ENCODE measurements around the gene KCNH2.
"Not testable (repeated sequence)": the region's sequence is repeated elsewhere in the genome, so short reads cannot be mapped to it uniquely, and the experiment has no call there.

The KCNH2 gene

GRCh38 chr7:150978126-150978789 lies at the start of gene KCNH2:
Gene KCNH2, minus strand, starts transcription at chr7:150978321. Its CDS starts 408 bp downstream, at chr7:150977913.
- DNase-seq = peak; percentile 51

GRCh38 chr7:151027728-151028130 lies 49.6 kb upstream of the KCNH2 start:
- not testable (repeated sequence) for DNase-seq

GRCh38 chr7:151026771-151027727 lies 48.9 kb upstream of the KCNH2 start:
- DNase-seq = not testable (repeated sequence)

- DNase-seq = no peak
These were observed 48.0 kb upstream of the KCNH2 start for GRCh38 chr7:151025924-151026671.

GRCh38 chr7:151024435-151025056 lies 46.4 kb upstream of the KCNH2 start, which contains the start of gene ATG9B:
Gene ATG9B, minus strand, starts transcription at chr7:151024494. Its CDS starts 71 bp downstream, at chr7:151024423.
- no peak for DNase-seq

- no peak for DNase-seq
These were observed 45.1 kb upstream of the KCNH2 start for GRCh38 chr7:151023232-151023631.

- DNase-seq = no peak
These were observed 42.1 kb upstream of the KCNH2 start for GRCh38 chr7:151020231-151020630.

- DNase-seq = no peak
These were observed 41.0 kb upstream of the KCNH2 start for GRCh38 chr7:151019130-151019447.

GRCh38 chr7:151018421-151019129 lies 40.5 kb upstream of the KCNH2 start:
- DNase-seq = peak; percentile 65

GRCh38 chr7:151017953-151018420 lies 39.9 kb upstream of the KCNH2 start:
- peak; percentile 48 for DNase-seq

- no peak for DNase-seq
These were observed 39.3 kb upstream of the KCNH2 start for GRCh38 chr7:151017370-151017952.

GRCh38 chr7:151016942-151017341 lies 38.8 kb upstream of the KCNH2 start:
- DNase-seq = no peak

GRCh38 chr7:151016505-151016904 lies 38.4 kb upstream of the KCNH2 start:
- DNase-seq = no peak

GRCh38 chr7:151015967-151016366 lies 37.8 kb upstream of the KCNH2 start:
- no peak for DNase-seq

GRCh38 chr7:151014950-151015349 lies 36.8 kb upstream of the KCNH2 start:
- DNase-seq = no peak

- DNase-seq = peak; percentile 59
These were observed 35.8 kb upstream of the KCNH2 start for GRCh38 chr7:151013733-151014497.

- no peak for DNase-seq
These were observed 35.2 kb upstream of the KCNH2 start for GRCh38 chr7:151013356-151013732.

GRCh38 chr7:151012911-151013347 lies 34.8 kb upstream of the KCNH2 start:
- DNase-seq = no peak

- DNase-seq = no peak
These were observed 34.0 kb upstream of the KCNH2 start for GRCh38 chr7:151012031-151012692.

GRCh38 chr7:151011616-151012015 lies 33.5 kb upstream of the KCNH2 start:
- not testable (repeated sequence) for DNase-seq
